Fibroblast of lung (primary cell): ENCODE data around the gene OR56A1. TPM values are rescaled to one million over a fixed set of nuclear protein-coding genes. Genes with fewer than 3 reads are reported as not detected.
"Not testable (repeated sequence)": the region's sequence is repeated elsewhere in the genome, so short reads cannot be mapped to it uniquely, and the experiment has no call there.

Experiments
- DNase-seq, 2 donors: peaks; one replicate each; pipeline versions ENCODE4 v3.0.0 to v3.0.0-alpha.2; 2010; ENCODE audit warnings: low read depth in 2 of 2
- H2AFZ ChIP-seq: 2 replicates; pipeline ENCODE4 v1.5.1; 2012; ENCODE audit warnings: low read length, control low read depth, inconsistent platforms
- H3K27ac ChIP-seq: 2 replicates; pipeline ENCODE4 v1.5.1; 2011; ENCODE audit warnings: low read length, control low read depth; ENCODE audit not compliant: insufficient read depth
- H3K27me3 ChIP-seq: 2 replicates; pipeline ENCODE4 v1.5.1; 2011; ENCODE audit warnings: mild to moderate bottlenecking, low read length; ENCODE audit not compliant: control insufficient read depth, insufficient read depth
- H3K36me3 ChIP-seq: 2 replicates; pipeline ENCODE4 v1.5.1; 2011; ENCODE audit warnings: low read length; ENCODE audit not compliant: control insufficient read depth, insufficient read depth
- H3K4me1 ChIP-seq: 2 replicates; pipeline ENCODE4 v1.5.1; 2011; ENCODE audit warnings: low read length; ENCODE audit not compliant: control insufficient read depth, insufficient read depth; ENCODE audit errors: extremely low read depth
- H3K4me2 ChIP-seq: 2 replicates; pipeline ENCODE4 v1.5.1; 2011; ENCODE audit warnings: low read length, control low read depth; ENCODE audit not compliant: insufficient read depth; ENCODE audit errors: extremely low read depth
- H3K4me3 ChIP-seq, 4 experiments: fragments of 200-600 bp in 1 of 4; sonication (generic) in 1 of 4; replicated peaks in 1 of 4; 2 replicates each; pipeline ENCODE4 v1.5.1; 2011 to 2016; ENCODE audit warnings: low read length in 4 of 4, low read depth in 3 of 4, mild to moderate bottlenecking in 3 of 4, control low read depth in 2 of 4, inconsistent platforms in 1 of 4, mixed read lengths in 1 of 4; ENCODE audit not compliant: insufficient read depth in 1 of 4; ENCODE audit errors: control extremely low read depth in 1 of 4
- H3K79me2 ChIP-seq: 2 replicates; pipeline ENCODE4 v1.5.1; 2012; ENCODE audit warnings: mild to moderate bottlenecking, low read length, inconsistent platforms; ENCODE audit not compliant: control insufficient read depth, insufficient read depth
- H3K9ac ChIP-seq: 2 replicates; pipeline ENCODE4 v1.5.1; 2011; ENCODE audit warnings: mild to moderate bottlenecking, low read length, control low read depth; ENCODE audit not compliant: insufficient read depth
- H3K9me3 ChIP-seq: 2 replicates; pipeline ENCODE4 v1.5.1; 2012; ENCODE audit warnings: low read depth, low read length; ENCODE audit not compliant: control insufficient read depth, insufficient read depth
- H4K20me1 ChIP-seq: 2 replicates; pipeline ENCODE4 v1.5.1; 2011; ENCODE audit warnings: low read length; ENCODE audit not compliant: control insufficient read depth, insufficient read depth; ENCODE audit errors: extremely low read depth
- CTCF ChIP-seq, 2 donors: IDR thresholded peaks in 1 of 2; conservative IDR thresholded peaks in 1 of 2; 1 replicate in 1 of 2; 2 replicates in 1 of 2; pipeline ENCODE4 v1.5.1; 2011 to 2012; ENCODE audit warnings: low read length in 2 of 2, control low read depth in 1 of 2, inconsistent platforms in 1 of 2, low read depth in 1 of 2, mild to moderate bottlenecking in 1 of 2
- EZH2 ChIP-seq: IDR thresholded peaks from 2 replicates; pipeline ENCODE4 v1.5.1; 2012; ENCODE audit warnings: low read length, control low read depth, mild to moderate bottlenecking; ENCODE audit errors: missing control alignments
- polyA minus RNA-seq: library from RNA; depleted of rRNA, polyadenylated mRNA; stranded (reverse); fragments of >200 nt; gene quantifications from 2 replicates; pipeline ENCODE4 v1.2.3, GENCODE V29; 2011; ENCODE audit warnings: low replicate concordance
- polyA plus RNA-seq, 2 donors: library from polyadenylated mRNA; depleted of rRNA in 1 of 2; stranded (reverse) in 1 of 2; unstranded in 1 of 2; fragments of >200 nt; gene quantifications; 2 replicates each; pipeline ENCODE4 v1.2.1, GENCODE V29; 2011 to 2012; ENCODE audit warnings: missing spikeins in 1 of 2
- total RNA-seq: library from RNA; depleted of rRNA; stranded (reverse); fragments of >200 nt; gene quantifications from 2 replicates; pipeline ENCODE4 v1.2.1, GENCODE V29; 2014

Gene OR56A1
- total RNA-seq (not detected in 2 replicates), polyA plus RNA-seq (not detected in 2 replicates), polyA minus RNA-seq (not detected in 2 replicates)
- not detected in 2 replicates for polyA plus RNA-seq (2012)

- Histone ChIP-seq H3K27me3 (no peaks in the 10 kb centered on the region), H3K4me3 (no peak within 1 kb of the TSS), H3K9me3 (no peaks in the 10 kb centered on the region), H3K4me1 (no peaks in the 10 kb centered on the region), H3K4me2 (no peak within 1 kb of the TSS), H3K9ac (no peak within 1 kb of the TSS), H2AFZ (no peak within 1 kb of the TSS), H3K36me3 (no peaks in the 10 kb centered on the region), H4K20me1 (no peaks in the 10 kb centered on the region), H3K79me2 (no peaks in the 10 kb centered on the region), H3K27ac (no peak within 1 kb of the TSS)
- no peak for DNase-seq
- TF ChIP-seq CTCF (conservative IDR thresholded peaks at IDR 0.05 in 1 of 2, IDR thresholded peaks at IDR 0.05 in 1 of 2; ENCODE audit: low read depth in 1 of 2, low read length in 2 of 2) (no peak), EZH2 (no peak)
These were observed at the start of gene OR56A1 for GRCh38 chr11:6030708-6031405. TSS of gene OR56A1 (minus strand) at chr11:6030758. CDS start at chr11:6027692, 3,066 bp downstream.

- Histone ChIP-seq H3K4me1 (no peaks in the 10 kb centered on the region), H3K27ac (no peak overlapping the region), H3K9ac (no peak overlapping the region), H3K79me2 (no peaks in the 10 kb centered on the region), H3K27me3 (no peaks in the 10 kb centered on the region), H2AFZ (no peak overlapping the region), H3K4me2 (no peak overlapping the region), H3K4me3 (no peak overlapping the region), H3K36me3 (no peaks in the 10 kb centered on the region), H3K9me3 (no peaks in the 10 kb centered on the region), H4K20me1 (no peaks in the 10 kb centered on the region)
- no peak for DNase-seq
- TF ChIP-seq CTCF (conservative IDR thresholded peaks at IDR 0.05 in 1 of 2, IDR thresholded peaks at IDR 0.05 in 1 of 2; ENCODE audit: low read depth in 1 of 2, low read length in 2 of 2): no peak
- TF ChIP-seq EZH2: no peak
These were observed 48.9 kb upstream of the OR56A1 start for GRCh38 chr11:6079463-6079862.

- Histone ChIP-seq H3K79me2 (no peaks in the 10 kb centered on the region), H3K27me3 (no peaks in the 10 kb centered on the region), H3K36me3 (no peaks in the 10 kb centered on the region), H2AFZ (no peak overlapping the region), H3K9me3 (no peaks in the 10 kb centered on the region), H3K9ac (no peak overlapping the region), H3K4me1 (no peaks in the 10 kb centered on the region), H3K4me2 (no peak overlapping the region), H3K4me3 (no peak overlapping the region), H4K20me1 (no peaks in the 10 kb centered on the region), H3K27ac (no peak overlapping the region)
- no peak for DNase-seq
- no peak for TF ChIP-seq EZH2
- TF ChIP-seq CTCF (conservative IDR thresholded peaks at IDR 0.05 in 1 of 2, IDR thresholded peaks at IDR 0.05 in 1 of 2; ENCODE audit: low read depth in 1 of 2, low read length in 2 of 2): no peak
These were observed 47.2 kb upstream of the OR56A1 start for GRCh38 chr11:6077723-6078122.

- not testable (repeated sequence) for H3K36me3 ChIP-seq, H4K20me1 ChIP-seq, H3K27me3 ChIP-seq, H3K4me2 ChIP-seq, DNase-seq, H3K9me3 ChIP-seq, H3K9ac ChIP-seq, H3K4me1 ChIP-seq, H3K79me2 ChIP-seq, H3K27ac ChIP-seq, H3K4me3 ChIP-seq, H2AFZ ChIP-seq
These were observed 45.9 kb upstream of the OR56A1 start for GRCh38 chr11:6076443-6076842.
